K562 (cell line): ENCODE results near the gene TMEM203. TPM values are rescaled to one million over a fixed set of nuclear protein-coding genes. Genes with fewer than 3 reads are reported as not detected.
A peak's percentile ranks its signal among the peaks of the same experiment; 100 is the strongest.

Experiments used
- DIDO1 ChIP-seq: fragments of 450-650 bp; IDR thresholded peaks from 2 replicates; pipeline ENCODE4 v1.6.1; 2016; ENCODE audit warnings: low read depth, missing biosample characterization, missing genetic modification characterization
- DLX4 ChIP-seq: fragments of 250-450 bp; sonication (Bioruptor Pico); IDR thresholded peaks from 2 replicates; pipeline ENCODE4 v1.6.1; 2021; ENCODE audit warnings: mild to moderate bottlenecking
- ELF1 ChIP-seq: fragments of 200-800 bp; sonication (Bioruptor generic); IDR thresholded peaks from 2 replicates; pipeline ENCODE4 v1.6.1; 2016; ENCODE audit warnings: missing genetic modification characterization, missing compliant biosample characterization
- FOS ChIP-seq: IDR thresholded peaks from 3 replicates; pipeline ENCODE4 v1.6.1; 2011; ENCODE audit not compliant: insufficient read length; ENCODE audit errors: extremely low read depth
- HDAC8 ChIP-seq: fragments of 450-650 bp; IDR thresholded peaks from 2 replicates; pipeline ENCODE4 v1.6.1; 2016; ENCODE audit warnings: mild to moderate bottlenecking, missing genetic modification characterization, moderate library complexity, missing compliant biosample characterization
- HES1 ChIP-seq: fragments of 450-650 bp; IDR thresholded peaks from 2 replicates; pipeline ENCODE4 v1.6.1; 2016; ENCODE audit warnings: low read depth, mild to moderate bottlenecking, moderate library complexity
- ID3 ChIP-seq, 2 experiments: fragments of 250-450 bp in 1 of 2; fragments of 450-650 bp in 1 of 2; sonication (Bioruptor Pico) in 1 of 2; IDR thresholded peaks; 2 replicates each; pipeline versions ENCODE4 v1.6.1 to v1.8.0; 2016 to 2021; ENCODE audit warnings: mild to moderate bottlenecking in 2 of 2, moderate library complexity in 2 of 2, missing compliant biosample characterization in 1 of 2, missing genetic modification characterization in 1 of 2
- KDM4B ChIP-seq, 2 experiments: fragments of 450-650 bp in 1 of 2; sonication (generic) in 1 of 2; IDR thresholded peaks; 2 replicates each; pipeline ENCODE4 v1.6.1; 2016 to 2017; ENCODE audit warnings: borderline replicate concordance in 2 of 2, antibody characterized with exemption in 1 of 2, low read depth in 1 of 2, mild to moderate bottlenecking in 1 of 2
- KLF1 ChIP-seq: fragments of 450-650 bp; IDR thresholded peaks from 2 replicates; pipeline ENCODE4 v1.6.1; 2016; ENCODE audit warnings: missing genetic modification characterization, missing compliant biosample characterization
- KLF13 ChIP-seq: fragments of 450-650 bp; IDR thresholded peaks from 2 replicates; pipeline ENCODE4 v1.6.1; 2016; ENCODE audit warnings: missing genetic modification characterization, low read depth, mild to moderate bottlenecking, missing compliant biosample characterization, moderate library complexity, borderline replicate concordance
- MAFF ChIP-seq: IDR thresholded peaks from 2 replicates; pipeline ENCODE4 v1.6.1; 2012; ENCODE audit warnings: low read length, improper control_type of control experiment
- MECOM ChIP-seq: fragments of 250-450 bp; sonication (Bioruptor Pico); IDR thresholded peaks from 2 replicates; pipeline ENCODE4 v1.8.0; 2022; ENCODE audit warnings: inconsistent platforms
- POLR2AphosphoS2 ChIP-seq: IDR thresholded peaks from 2 replicates; pipeline ENCODE4 v1.6.1; 2012; ENCODE audit warnings: low read length, improper control_type of control experiment
- SIN3A ChIP-seq, 2 experiments: fragments of 150-350 bp in 1 of 2; IDR thresholded peaks; 2 replicates each; pipeline ENCODE4 v1.6.1; 2011 to 2016; ENCODE audit warnings: borderline replicate concordance in 2 of 2, low read depth in 2 of 2, low read length in 2 of 2, mild to moderate bottlenecking in 2 of 2, moderate library complexity in 2 of 2; ENCODE audit not compliant: control insufficient read depth in 1 of 2
- SLC30A9 ChIP-seq: fragments of 250-450 bp; sonication (Bioruptor Pico); IDR thresholded peaks from 2 replicates; pipeline ENCODE4 v1.8.0; 2022; ENCODE audit warnings: mild to moderate bottlenecking, moderate library complexity
- SMAD2 ChIP-seq: fragments of 150-350 bp; IDR thresholded peaks from 2 replicates; pipeline ENCODE4 v1.6.1; 2014; ENCODE audit warnings: low read depth, mild to moderate bottlenecking, low read length
- SRSF1 ChIP-seq: fragments of 200-400 bp; formaldehyde crosslinking; IDR thresholded peaks from 2 replicates; pipeline ENCODE4 v1.6.1; 2017; ENCODE audit warnings: mild to moderate bottlenecking, low read depth, low read length, moderate library complexity
- SRSF9 ChIP-seq: fragments of 200-400 bp; formaldehyde crosslinking; IDR thresholded peaks from 2 replicates; pipeline ENCODE4 v1.6.1; 2017; ENCODE audit warnings: low read depth, low read length, borderline replicate concordance
- STAG1 ChIP-seq: sonication (generic); formaldehyde crosslinking; IDR thresholded peaks from 2 replicates; pipeline ENCODE4 v1.5.0; 2020; ENCODE audit warnings: missing genetic modification reagents, borderline replicate concordance
- TAF9B ChIP-seq: fragments of 450-650 bp; IDR thresholded peaks from 2 replicates; pipeline ENCODE4 v1.6.1; 2018; ENCODE audit warnings: mild to moderate bottlenecking; ENCODE audit not compliant: partially characterized antibody
- TARDBP ChIP-seq: fragments of 450-650 bp; IDR thresholded peaks from 2 replicates; pipeline ENCODE4 v1.6.1; 2016
- TCF7L2 ChIP-seq: fragments of 150-350 bp; IDR thresholded peaks from 2 replicates; pipeline ENCODE4 v1.6.1; 2016; ENCODE audit warnings: low read depth, mild to moderate bottlenecking, low read length, moderate library complexity
- ZNF253 ChIP-seq: fragments of 250-450 bp; sonication (Bioruptor Pico); conservative IDR thresholded peaks from 2 replicates; pipeline ENCODE4 v1.6.1; 2021; ENCODE audit warnings: mild to moderate bottlenecking
- ZNF280A ChIP-seq: fragments of 450-650 bp; IDR thresholded peaks from 2 replicates; pipeline ENCODE4 v1.6.1; 2018; ENCODE audit warnings: mild to moderate bottlenecking, low read depth; ENCODE audit not compliant: partially characterized antibody
- ZNF75A ChIP-seq: fragments of 450-650 bp; formaldehyde crosslinking; IDR thresholded peaks from 2 replicates; pipeline ENCODE4 v1.4.0; 2020; ENCODE audit warnings: mild to moderate bottlenecking
- ZNF77 ChIP-seq: fragments of 250-450 bp; sonication (Bioruptor Pico); IDR thresholded peaks from 2 replicates; pipeline ENCODE4 v1.5.0; 2020
- polyA plus RNA-seq, 8 experiments: library from polyadenylated mRNA; depleted of rRNA in 4 of 8; stranded (reverse) in 5 of 8; unstranded in 3 of 8; fragments of >200 nt; fragmentation: Nextera tagmentation in 2 of 8; fragmentation: Illumina TruSeq in 1 of 8; extraction: Ambion mirVana in 2 of 8; extraction: Trizol in 1 of 8; gene quantifications; 2 replicates each; pipeline versions ENCODE4 v1.2.1 to v1.2.3, GENCODE V29; 2011 to 2014; ENCODE audit warnings: inconsistent platforms in 1 of 8, missing spikeins in 1 of 8
- total RNA-seq, 7 experiments: library from RNA; depleted of rRNA in 6 of 7; stranded (reverse); fragments of >200 nt in 6 of 7; fragmentation: Illumina TruSeq in 2 of 7; extraction: Trizol in 2 of 7; gene quantifications; 2 replicates each; pipeline versions ENCODE4 v1.2.1 to v1.2.3, GENCODE V29; 2011 to 2021; ENCODE audit warnings: low replicate concordance in 1 of 7

Gene TMEM203
- total and polyA plus RNA-seq, 9 of the 15 experiments (the other 6 are each of a cell fraction or from before 2014, with no cell fraction given): 8.8 to 59.5 (median 37.6) TPM

GRCh38 chr9:137240841-137241489 is 35.5 kb upstream of the TMEM203 start, which contains the start of gene TUBB4B (continued):
- TF ChIP-seq TCF7L2 (no peak), FOS (peak; percentile 100), HDAC8 (peak; percentile 18; the same call in 1 of the 2 replicates), ID3 (CRISPR knock-in tag; IDR thresholded peaks at IDR 0.05) (no peak), ID3 (tag; IDR thresholded peaks at IDR 0.05) (peak; percentile 66), ZNF253 (CRISPR knock-in tag) (no peak), SRSF9 (no peak), KDM4B (IDR thresholded peaks at IDR 0.05; ENCODE audit: borderline replicate concordance in 2 of 2, low read depth in 1 of 2) (no peak; a peak in 1 of 4 replicates), ZNF75A (CRISPR knock-in tag) (no peak), SLC30A9 (CRISPR knock-in tag) (no peak), ELF1 (tag) (no peak), SIN3A (IDR thresholded peaks at IDR 0.05; ENCODE audit: borderline replicate concordance in 2 of 2, control insufficient read depth in 1 of 2, low read depth in 2 of 2, low read length in 2 of 2) (peak in 1 of 2 experiments; percentile 70; a peak in 1 of 4 replicates), DLX4 (CRISPR knock-in tag) (no peak), KLF1 (tag) (peak; percentile 18; the same call in 1 of the 2 replicates), KLF13 (peak; percentile 57; the same call in 1 of the 2 replicates), MECOM (CRISPR knock-in tag) (no peak), SMAD2 (no peak), TAF9B (no peak), MAFF (no peak), STAG1 (CRISPR knock-in tag) (0 out of 2 replicates have a peak, but pooled peaks have one; percentile 19), DIDO1 (no peak), POLR2AphosphoS2 (peak; percentile 93; the same call in 1 of the 2 replicates), SRSF1 (no peak), ZNF280A (no peak), TARDBP (peak; percentile 42; the same call in 1 of the 2 replicates), ZNF77 (CRISPR knock-in tag) (no peak), HES1 (no peak)
